ENCODE data around the gene DNAH14.
"Not testable (repeated sequence)": the region's sequence is repeated elsewhere in the genome, so short reads cannot be mapped to it uniquely, and the experiment has no call there.

DNAH14 gene

DNA sequence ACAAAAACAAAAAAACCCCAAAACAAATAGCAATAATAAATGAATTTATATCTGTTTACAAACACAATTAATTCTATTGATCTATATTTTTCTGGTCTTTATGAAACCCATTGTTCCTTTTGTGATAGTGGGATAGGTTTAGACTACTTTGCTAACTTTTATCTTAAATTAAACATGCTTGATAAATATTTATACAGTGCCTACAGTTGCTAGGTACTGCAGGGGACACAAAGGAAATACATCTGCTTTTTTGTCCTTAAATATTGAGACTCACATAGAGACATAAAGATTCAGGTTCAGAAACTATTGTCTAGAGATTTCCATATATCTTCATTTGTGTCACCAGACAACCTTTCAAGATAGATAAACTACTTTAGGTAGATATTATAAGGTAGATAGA is 8.5 kb upstream of the DNAH14 start:
- no peak overlapping the region for H3K4me3 ChIP-seq (ENCODE audit: low read depth, low read length)

DNA sequence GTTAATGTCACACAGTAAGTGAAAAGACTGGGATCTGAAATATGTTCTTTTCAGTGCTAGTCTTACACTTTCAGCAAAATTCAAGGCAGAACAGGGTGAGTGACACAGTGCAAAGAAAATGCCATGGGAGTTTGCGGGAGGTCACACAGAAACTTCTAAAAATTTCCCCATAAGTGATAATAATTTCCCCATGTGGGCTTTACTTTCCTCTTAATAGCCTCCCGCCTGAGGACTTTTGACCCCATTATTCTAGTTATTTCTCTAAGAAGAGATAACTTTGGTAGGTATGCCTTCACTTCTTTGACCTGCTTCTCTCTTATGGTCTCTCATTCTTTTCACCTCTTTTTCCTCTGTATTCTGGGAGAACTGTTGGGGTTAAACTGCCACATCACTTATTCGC is 8.1 kb upstream of the DNAH14 start:
- H3K4me3 ChIP-seq (ENCODE audit: low read depth, low read length) = no peak overlapping the region

DNA sequence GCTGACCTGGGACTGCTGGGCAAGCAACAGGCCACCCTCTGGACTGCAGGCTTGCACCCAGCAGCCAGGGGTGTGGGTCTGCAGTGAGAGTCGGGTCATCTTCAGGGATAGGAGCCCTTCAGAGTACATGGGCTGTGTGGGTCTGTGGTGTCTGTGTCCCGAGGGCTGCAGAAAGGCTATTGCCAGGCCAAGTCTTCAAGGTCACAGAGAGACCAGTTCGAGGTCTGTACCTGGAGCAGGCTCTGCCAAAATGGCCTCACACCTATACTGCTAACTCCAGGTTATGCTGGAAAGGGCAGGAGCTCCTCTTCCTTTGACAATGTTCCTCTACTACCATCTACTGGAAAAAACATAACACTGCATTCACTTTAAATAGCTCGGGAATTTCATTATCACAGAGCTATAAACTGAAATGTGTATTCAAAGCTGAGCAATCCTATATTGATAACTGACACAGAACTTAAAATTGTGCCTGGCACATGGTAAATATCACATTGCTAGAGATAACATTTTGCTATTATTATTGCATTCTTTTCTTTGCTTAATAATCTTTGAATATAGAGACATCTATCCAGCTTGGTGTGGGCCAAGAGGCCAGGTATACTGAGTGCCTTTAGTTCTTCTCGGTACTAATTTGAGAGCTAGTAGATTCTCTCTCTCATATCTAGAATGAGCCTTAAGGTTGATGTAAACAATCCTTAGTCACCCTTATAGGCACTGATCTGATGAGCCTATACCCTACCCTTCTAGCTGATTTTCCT is 6.9 kb upstream of the DNAH14 start:
- no peak overlapping the region for H3K4me3 ChIP-seq (ENCODE audit: low read depth, low read length)

DNA sequence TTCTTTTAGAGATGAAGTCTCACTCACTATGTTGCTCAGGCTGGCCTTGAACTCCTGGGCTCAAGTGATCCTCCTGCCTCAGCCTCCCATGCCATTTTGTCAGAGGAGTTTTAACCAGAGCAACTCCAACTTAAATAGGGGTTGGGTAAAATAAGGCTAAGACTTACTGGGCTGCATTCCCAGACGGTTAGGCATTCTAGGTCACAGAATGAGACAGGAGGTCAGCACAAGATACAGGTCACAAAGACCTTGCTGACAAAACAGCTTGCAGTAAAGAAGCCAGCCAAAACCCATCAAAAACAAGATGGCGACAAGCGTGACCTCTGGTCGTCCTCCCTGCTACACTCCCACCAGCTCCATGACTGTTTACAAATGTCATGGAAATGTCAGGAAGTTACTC is 5.7 kb upstream of the DNAH14 start:
- no peak overlapping the region for H3K4me3 ChIP-seq (ENCODE audit: low read depth, low read length)

DNA sequence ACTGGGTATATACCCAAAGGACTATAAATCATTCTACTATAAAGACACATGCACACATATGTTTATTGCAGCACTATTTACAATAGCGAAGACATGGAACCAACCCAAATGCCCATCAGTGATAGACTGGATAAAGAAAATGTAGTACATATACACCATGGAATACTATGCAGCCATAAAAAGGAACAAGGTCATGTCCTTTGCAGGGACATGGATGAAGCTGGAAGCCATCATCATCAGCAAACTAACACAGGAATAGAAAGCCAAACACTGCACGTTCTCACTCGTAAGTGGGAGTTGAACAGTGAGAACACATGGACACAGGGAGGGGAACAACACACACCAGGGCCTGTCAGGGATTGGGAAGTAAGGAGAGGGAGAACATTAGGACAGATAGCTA is 1.8 kb upstream of the DNAH14 start:
- not testable (repeated sequence) for H3K4me3 ChIP-seq (ENCODE audit: low read depth, low read length)

DNA sequence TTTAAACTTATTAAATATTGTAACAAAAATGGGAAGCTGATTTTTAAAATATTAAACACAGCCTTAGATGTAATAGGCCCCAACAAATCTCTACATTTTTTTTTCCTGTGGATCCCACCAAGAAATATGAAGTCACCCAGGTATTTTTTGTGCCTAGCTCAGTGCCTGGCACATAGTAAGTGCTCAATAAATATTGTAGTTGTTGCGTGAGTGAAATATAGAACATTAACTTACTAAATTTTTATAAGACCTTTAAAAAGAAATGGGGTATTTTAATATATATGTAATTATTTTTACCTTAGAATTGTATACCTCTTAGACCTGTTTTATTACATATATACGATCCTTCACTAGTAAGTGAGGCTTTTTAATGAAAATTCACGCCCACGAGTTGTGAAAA is 569 bp upstream of the DNAH14 start:
- peak overlapping the region; percentile 69 for H3K4me3 ChIP-seq (ENCODE audit: low read depth, low read length)

DNA sequence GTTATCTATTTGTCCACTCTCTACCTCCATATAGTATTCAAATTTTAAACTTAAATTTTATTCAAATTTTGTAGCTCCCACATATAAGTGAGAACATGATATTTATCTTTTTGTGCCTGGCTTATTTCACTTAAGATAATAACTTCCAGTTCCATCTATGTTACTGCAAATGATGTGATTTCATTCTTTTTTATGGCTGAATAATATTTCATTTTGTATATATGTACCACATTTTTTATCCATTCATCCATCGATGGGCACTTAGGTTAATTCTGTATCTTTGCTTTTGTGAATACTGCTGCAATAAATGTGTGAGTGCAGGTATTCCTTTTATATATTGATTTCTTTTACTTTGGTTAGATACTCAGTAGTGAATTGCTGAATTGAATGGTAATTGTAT is 2.1 kb downstream of the DNAH14 start:
- H3K4me3 ChIP-seq (ENCODE audit: low read depth, low read length) = no peak overlapping the region

DNA sequence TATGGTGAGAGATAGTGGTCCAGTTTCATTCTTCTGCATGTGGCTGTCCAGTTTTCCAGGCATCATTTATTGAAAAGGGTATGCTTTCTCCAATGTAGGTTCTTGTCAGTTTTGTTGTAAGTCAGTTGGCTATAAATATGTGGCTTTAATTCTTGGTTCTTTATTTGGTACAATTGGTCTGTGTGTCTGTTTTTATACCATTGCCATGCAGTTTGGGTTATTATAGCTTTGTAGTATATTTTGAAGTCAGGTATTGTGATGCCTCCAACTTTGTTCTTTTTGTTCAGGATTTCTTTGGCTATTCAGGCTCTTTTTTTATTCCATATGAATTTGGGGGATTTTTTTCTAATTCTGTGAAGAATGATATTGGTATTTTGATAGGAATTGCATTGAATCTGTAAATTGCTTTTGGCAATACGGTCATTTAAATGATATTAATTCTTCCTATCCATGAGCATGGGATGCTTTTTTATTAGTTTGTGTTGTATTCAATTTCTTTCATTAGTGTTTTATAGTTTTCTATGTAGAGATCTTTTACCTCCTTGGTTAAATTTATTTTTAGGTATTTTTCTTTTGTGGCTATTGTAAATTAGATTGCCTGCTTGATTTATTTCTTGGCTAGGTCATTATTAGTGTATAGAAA is 3.3 kb downstream of the DNAH14 start:
- H3K4me3 ChIP-seq (ENCODE audit: low read depth, low read length) = no peak overlapping the region

DNA sequence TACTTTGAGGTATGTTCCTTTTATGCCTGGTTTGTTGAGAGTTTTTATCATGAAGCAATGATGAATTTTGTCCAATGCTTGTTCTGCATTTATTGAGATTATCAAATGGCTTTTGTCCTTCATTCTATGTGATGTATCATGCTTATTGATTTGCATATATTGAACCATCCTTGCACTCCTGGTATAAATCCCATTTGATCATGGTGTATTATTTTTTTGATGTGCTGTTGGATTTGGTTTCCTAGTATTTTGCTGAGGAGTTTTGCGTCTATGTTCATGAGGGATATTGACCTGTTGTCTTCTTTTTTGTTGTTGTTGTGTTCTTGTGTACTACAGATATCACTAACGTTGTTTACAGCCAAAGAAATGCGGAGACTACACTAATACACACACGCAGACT is 4.1 kb downstream of the DNAH14 start:
- H3K4me3 ChIP-seq (ENCODE audit: low read depth, low read length) = no peak overlapping the region

DNA sequence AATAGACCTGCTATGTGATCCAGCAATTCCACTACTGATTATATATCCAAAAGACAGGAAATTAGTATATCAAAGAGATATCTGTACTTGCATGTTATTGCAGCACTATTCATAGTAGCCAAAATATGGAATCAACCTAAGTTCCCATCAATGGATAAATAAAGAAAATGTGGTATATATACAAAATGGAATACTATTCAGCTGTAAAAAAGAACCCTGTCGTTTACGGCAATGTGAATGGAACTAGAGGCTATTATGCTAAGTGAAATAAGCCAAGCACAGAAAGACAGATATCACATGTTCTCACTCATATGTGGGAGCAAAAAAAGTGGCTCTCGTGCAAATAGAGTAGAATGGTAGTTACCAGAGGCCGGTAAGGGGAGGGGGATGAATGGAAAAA is 9.2 kb downstream of the DNAH14 start:
- no peak overlapping the region for H3K4me3 ChIP-seq (ENCODE audit: low read depth, low read length)

DNA sequence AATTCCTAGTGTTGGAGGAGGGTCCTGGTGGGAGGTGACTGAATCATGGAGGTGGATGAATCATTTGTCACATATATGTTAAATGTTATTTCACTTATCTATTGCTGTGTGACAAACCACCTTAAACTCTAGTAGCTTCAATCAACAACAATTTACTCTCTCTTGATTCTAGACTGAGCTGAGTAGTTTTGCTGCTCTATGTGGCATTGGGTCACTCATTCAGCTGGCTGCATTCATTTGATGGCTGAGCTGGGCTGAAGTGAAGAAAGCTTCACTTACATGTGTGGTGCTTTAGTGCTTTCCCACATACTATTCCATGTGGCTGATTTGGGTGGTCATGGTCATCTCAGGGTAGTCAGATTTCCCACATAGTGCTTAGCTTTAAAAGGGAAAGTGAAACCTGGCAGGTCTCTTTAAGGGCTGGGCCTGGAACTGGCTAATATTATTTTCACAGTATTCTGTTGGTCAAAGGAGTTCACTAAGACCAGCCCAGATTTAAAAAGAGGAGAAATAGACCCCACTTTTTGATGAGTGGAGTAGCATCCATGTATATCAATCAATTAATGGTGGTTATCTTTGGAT is 10.5 kb downstream of the DNAH14 start:
- H3K4me3 ChIP-seq (ENCODE audit: low read depth, low read length) = no peak overlapping the region

DNA sequence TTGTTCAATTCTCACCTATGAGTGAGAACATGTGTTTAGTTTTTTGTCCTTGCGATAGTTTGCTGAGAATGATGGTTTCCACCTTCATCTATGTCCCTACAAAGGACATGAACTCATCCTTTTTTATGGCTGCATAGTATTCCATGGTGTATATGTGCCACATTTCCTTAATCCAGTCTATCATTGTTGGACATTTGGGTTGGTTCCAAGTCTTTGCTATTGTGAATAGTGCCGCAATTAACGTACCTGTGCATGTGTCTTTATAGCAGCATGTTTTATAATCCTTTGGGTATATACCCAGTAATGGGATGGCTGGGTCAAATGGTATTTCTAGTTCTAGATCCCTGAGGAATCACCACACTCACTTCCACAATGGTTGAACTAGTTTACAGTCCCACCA is 11.3 kb downstream of the DNAH14 start:
- not testable (repeated sequence) for H3K4me3 ChIP-seq (ENCODE audit: low read depth, low read length)

DNA sequence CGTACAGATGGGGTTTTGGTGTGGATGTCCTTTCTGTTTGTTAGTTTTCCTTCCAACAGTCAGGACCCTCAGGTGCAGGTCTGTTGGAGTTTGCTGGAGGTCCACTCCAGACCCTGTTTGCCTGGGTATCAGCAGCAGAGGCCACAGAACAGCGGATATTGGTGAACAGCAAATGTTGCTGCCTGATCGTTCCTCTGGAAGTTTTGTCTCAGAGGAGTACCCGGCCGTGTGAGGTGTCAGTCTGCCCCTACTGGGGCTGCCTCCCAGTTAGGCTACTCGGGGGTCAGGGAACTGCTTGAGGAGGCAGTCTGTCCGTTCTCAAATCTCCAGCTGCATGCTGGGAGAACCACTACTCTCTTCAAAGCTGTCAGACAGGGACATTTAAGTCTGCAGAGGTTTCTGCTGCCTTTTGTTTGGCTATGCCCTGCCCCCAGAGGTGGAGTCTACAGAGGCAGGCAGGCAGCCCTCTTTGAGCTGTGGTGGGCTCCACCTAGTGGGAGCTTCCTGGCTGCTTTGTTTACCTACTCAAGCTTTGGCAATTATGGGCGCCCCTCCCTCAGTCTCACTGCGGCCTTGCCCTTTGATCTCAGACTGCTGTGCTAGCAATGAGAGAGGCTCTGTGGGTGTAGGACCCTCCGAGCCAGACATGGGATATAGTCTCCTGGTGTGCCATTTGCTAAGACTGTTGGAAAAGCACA is 16.3 kb downstream of the DNAH14 start:
- not testable (repeated sequence) for H3K4me3 ChIP-seq (ENCODE audit: low read depth, low read length)

DNA sequence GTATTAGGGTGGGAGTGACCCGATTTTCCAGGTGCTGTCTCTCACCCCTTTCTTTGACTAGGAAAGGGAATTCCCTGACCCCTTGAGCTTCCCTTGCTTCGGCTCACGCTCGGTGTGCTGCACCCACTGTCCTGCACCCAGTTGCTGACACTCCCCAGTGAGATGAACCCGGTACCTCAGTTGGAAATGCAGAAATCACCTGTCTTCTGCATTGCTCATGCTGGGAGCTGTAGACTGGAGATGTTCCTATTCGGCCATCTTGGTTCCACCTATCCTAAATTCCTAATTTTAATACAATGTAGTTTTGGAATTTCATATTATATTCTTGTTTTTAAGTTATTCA is 16.8 kb downstream of the DNAH14 start:
- not testable (repeated sequence) for H3K4me3 ChIP-seq (ENCODE audit: low read depth, low read length)

DNA sequence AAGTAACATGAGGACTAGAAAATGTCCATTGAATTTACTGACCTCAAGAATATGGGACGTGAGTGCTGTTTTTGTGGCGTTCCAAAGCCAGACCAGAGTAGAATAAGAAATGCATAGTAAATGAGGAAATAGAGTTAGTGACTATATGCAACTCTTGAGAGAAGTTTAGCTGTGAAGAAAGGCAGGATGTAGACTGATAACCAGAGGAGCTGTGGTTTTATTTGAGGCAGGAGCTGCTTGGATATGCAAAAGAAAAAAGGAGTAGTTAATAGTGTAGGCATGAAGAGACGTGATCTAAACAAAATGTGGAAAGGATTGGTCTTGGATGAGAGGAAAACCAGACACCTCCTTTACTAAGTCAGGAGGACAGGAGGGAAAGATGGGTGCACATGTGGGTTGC is 28.2 kb downstream of the DNAH14 start:
- H3K4me3 ChIP-seq (ENCODE audit: low read depth, low read length) = no peak overlapping the region

DNA sequence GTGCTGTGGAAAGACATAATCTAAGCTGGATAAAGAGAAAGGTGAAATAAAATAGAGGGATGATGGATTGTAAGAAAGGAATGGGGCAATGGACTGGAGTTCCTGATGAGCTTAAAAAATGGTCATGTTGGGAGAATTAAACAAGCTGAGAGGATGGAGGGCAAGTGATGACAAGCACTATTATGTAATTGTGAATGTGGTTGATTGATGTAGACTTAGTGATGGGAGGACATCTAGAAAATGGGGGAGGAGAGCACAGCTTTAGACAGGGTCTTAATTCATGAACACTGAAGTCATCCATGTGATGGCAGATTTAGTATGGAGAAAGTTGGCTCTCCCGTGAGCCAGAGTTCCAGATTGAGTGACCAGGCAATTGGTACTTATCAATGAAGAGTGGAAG is 29.0 kb downstream of the DNAH14 start:
- no peak overlapping the region for H3K4me3 ChIP-seq (ENCODE audit: low read depth, low read length)

DNA sequence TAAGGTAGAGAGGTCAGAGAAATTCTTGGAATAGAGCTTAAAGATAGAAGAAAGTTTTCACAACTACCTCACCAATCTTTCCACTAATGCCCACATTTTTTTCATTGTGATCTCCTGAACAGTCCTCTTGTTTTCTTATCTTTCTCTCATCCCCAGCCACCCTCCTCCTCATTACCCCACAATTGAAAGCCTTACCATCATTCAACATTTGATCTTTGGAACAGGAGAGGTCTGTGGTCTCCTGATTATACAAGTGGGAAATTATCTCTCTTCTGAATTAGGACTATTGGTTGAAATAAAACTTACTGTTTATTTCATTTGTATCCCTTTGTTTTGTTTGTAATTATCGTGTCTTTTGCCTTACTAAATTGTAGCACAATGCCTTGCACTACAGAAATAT is 29.6 kb downstream of the DNAH14 start:
- H3K4me3 ChIP-seq (ENCODE audit: low read depth, low read length) = no peak overlapping the region

DNA sequence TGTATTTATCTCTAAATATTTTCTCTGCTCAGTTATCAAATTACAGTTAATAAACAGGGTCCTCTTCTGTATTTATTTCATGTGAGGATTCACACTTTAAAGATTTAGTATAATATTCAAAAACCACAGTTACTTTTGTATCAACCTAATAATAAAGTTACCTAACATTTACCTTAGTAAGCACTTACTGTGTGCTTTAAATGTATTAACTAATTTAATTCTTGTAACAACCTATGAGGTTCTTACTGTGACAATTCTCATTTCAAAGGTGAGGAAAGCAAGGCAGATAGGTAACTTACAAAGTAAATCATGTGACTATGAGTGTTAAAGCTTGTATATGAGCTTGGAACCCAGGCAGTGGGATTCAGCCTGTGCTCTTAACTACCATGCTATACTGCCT is 30.2 kb downstream of the DNAH14 start:
- no peak overlapping the region for H3K4me3 ChIP-seq (ENCODE audit: low read depth, low read length)

DNA sequence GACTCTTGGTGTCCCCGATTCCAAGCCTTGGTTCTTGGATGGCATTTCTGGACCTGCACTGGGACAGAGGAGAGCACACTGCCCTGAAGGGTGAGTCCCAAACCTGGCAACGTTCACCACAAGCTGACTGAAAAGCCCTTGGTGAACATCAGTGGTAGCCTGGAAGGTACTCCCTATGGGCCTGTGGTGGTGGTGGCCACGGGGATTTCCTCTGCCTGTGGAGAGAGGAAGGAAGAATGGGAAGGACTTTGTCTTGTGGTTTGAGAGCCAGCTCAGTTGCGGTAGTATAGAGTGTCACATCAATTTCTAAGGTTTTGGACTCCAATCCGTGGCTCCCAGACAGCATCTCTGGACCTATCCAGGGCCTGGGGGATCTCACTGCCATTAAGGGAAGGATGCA is 50.7 kb downstream of the DNAH14 start:
- no peak overlapping the region for H3K4me3 ChIP-seq (ENCODE audit: low read depth, low read length)

DNA sequence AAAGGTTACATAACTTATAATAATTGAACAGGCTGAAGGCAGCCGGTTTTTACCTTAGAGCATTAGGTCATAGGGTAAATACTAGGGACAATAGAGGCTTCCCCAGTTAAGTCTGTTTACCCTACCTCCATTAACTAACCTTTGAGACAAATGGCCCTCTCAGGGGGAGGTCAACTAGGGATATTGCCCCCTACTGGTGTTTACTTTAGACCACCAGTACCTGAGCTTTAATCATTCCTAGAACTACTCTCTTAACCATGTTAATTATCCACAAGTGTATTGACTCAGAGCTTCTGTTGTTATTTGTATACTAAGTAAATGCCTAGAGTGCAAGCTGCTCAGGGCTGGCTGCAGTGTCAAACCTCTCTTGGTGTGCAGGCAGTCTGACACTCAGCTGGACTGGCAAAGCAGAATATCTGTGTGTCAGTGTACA is 52.5 kb downstream of the DNAH14 start:
- not testable (repeated sequence) for H3K4me3 ChIP-seq (ENCODE audit: low read depth, low read length)

DNA sequence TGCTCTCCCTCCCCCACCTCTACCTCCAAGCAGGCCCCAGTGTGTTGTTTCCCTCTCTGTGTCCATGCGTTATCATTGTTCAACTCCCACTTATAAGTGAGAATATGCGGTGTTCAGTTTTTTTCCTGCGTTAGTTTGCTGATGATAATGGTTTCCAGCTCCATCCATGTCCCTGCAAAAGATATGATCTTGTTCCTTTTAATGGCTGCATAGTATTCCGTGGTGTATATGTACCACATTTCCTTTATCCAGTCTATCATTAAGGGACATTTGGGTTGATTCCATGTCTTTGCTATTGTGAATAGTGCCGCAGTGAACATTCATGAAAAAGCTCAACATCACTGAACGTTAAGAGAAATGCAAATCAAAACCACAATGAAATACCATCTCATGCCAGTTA is 58.6 kb downstream of the DNAH14 start:
- no peak overlapping the region for H3K4me3 ChIP-seq (ENCODE audit: low read depth, low read length)

DNA sequence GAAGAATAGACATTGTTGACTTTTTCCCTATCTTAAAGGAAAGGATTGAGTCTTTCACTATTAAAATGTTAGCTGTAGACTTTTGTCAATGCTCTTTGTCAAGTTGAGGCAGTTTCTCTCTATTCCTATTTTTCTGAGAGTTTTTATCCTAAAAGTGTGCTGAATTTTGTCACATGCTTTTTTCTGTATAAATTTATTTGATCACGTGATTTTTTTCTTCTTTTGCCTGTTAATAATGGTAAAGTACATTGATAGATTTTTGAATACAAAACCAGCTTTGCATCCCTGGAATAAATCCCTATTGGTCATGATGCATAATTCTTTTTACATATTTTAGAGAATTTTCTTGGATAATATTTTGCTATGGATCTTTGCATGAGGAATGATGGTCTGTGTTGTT is 60.1 kb downstream of the DNAH14 start:
- no peak overlapping the region for H3K4me3 ChIP-seq (ENCODE audit: low read depth, low read length)
